NT2/D1 (cell line): ENCODE measurements around the gene LAMC1.

Experiments used
- DNase-seq: peaks from one replicate; pipeline ENCODE4 v3.0.0-alpha.2; 2011; ENCODE audit warnings: low read depth, low spot score
- H3K27me3 ChIP-seq: 2 replicates; pipeline ENCODE4 v1.6.0; 2011; ENCODE audit warnings: mild to moderate bottlenecking; ENCODE audit not compliant: insufficient read length, insufficient read depth
- H3K36me3 ChIP-seq: 2 replicates; pipeline ENCODE4 v1.6.1; 2011; ENCODE audit warnings: mild to moderate bottlenecking, low read length, mixed read lengths; ENCODE audit not compliant: insufficient read depth, insufficient read length
- H3K4me1 ChIP-seq: 2 replicates; pipeline ENCODE4 v1.5.1; 2011; ENCODE audit not compliant: insufficient read depth, insufficient read length
- H3K4me3 ChIP-seq: 2 replicates; pipeline ENCODE4 v1.5.1; 2011; ENCODE audit warnings: low read depth; ENCODE audit not compliant: insufficient read length
- H3K9ac ChIP-seq: 2 replicates; pipeline ENCODE4 v1.6.0; 2011; ENCODE audit warnings: low read depth; ENCODE audit not compliant: insufficient read length
- H3K9me3 ChIP-seq: 2 replicates; pipeline ENCODE4 v1.5.1; 2011; ENCODE audit warnings: mild to moderate bottlenecking, low read length; ENCODE audit not compliant: insufficient read depth
- SUZ12 ChIP-seq: IDR thresholded peaks from 2 replicates; pipeline ENCODE4 v1.6.1; 2011; ENCODE audit not compliant: insufficient read length, insufficient read depth; ENCODE audit errors: extremely low read depth
- YY1 ChIP-seq: IDR thresholded peaks from 2 replicates; pipeline ENCODE4 v1.6.1; 2011; ENCODE audit not compliant: insufficient read length, insufficient read depth
- ZNF274 ChIP-seq: IDR thresholded peaks from 2 replicates; pipeline ENCODE4 v1.6.1; 2011; ENCODE audit warnings: mild to moderate bottlenecking, low read depth, low read length

LAMC1 gene

GRCh38 chr1:183027031-183027430 is 3.8 kb downstream of the LAMC1 start:
- TF ChIP-seq YY1 (no peak), ZNF274 (no peak), SUZ12 (no peak)
- no peaks in the 10 kb centered on the region for H3K9me3 ChIP-seq
- no peaks in the 10 kb centered on the region for H3K27me3 ChIP-seq
- H3K36me3 ChIP-seq = peaks cover 35% of the 10 kb centered on the region
- no peak overlapping the region for H3K9ac ChIP-seq
- peaks cover 11% of the 10 kb centered on the region for H3K4me1 ChIP-seq
- H3K4me3 ChIP-seq = no peak overlapping the region
- DNase-seq = no peak

- H3K36me3 ChIP-seq = peaks cover 35% of the 10 kb centered on the region
- H3K9ac ChIP-seq = no peak overlapping the region
- H3K9me3 ChIP-seq = no peaks in the 10 kb centered on the region
- peaks cover 11% of the 10 kb centered on the region for H3K4me1 ChIP-seq
- no peak for TF ChIP-seq SUZ12
- no peak for TF ChIP-seq YY1
- TF ChIP-seq ZNF274 = no peak
- DNase-seq = peak; percentile 28
- H3K4me3 ChIP-seq = no peak overlapping the region
- no peaks in the 10 kb centered on the region for H3K27me3 ChIP-seq
Observed at GRCh38 chr1:183027791-183028190, 4.6 kb downstream of the LAMC1 start.

GRCh38 chr1:183029591-183030000 is 6.4 kb downstream of the LAMC1 start:
- no peak overlapping the region for H3K9ac ChIP-seq
- H3K9me3 ChIP-seq = no peaks in the 10 kb centered on the region
- peaks cover 47% of the 10 kb centered on the region for H3K36me3 ChIP-seq
- H3K4me1 ChIP-seq = peaks cover 11% of the 10 kb centered on the region
- no peaks in the 10 kb centered on the region for H3K27me3 ChIP-seq
- TF ChIP-seq SUZ12 (no peak), YY1 (no peak), ZNF274 (no peak)
- no peak for DNase-seq
- H3K4me3 ChIP-seq = no peak overlapping the region

GRCh38 chr1:183030053-183030452 is 6.8 kb downstream of the LAMC1 start:
- no peak for TF ChIP-seq SUZ12
- no peak for TF ChIP-seq ZNF274
- no peak for TF ChIP-seq YY1
- no peak for DNase-seq
- Histone ChIP-seq H3K4me3 (no peak overlapping the region), H3K9me3 (no peaks in the 10 kb centered on the region), H3K4me1 (peaks cover 11% of the 10 kb centered on the region), H3K27me3 (no peaks in the 10 kb centered on the region), H3K36me3 (peaks cover 49% of the 10 kb centered on the region), H3K9ac (no peak overlapping the region)

GRCh38 chr1:183032122-183032921 is 9.1 kb downstream of the LAMC1 start:
- DNase-seq = no peak
- Histone ChIP-seq H3K4me3 (no peak overlapping the region), H3K9ac (no peak overlapping the region), H3K27me3 (no peaks in the 10 kb centered on the region), H3K36me3 (peaks cover 47% of the 10 kb centered on the region), H3K4me1 (peaks cover 11% of the 10 kb centered on the region), H3K9me3 (no peaks in the 10 kb centered on the region)
- TF ChIP-seq YY1 = no peak
- TF ChIP-seq ZNF274 = no peak
- no peak for TF ChIP-seq SUZ12

GRCh38 chr1:183033205-183033604 is 10.0 kb downstream of the LAMC1 start:
- H3K9ac ChIP-seq = no peak overlapping the region
- no peak for DNase-seq
- H3K4me1 ChIP-seq = peaks cover 11% of the 10 kb centered on the region
- H3K36me3 ChIP-seq = peaks cover 45% of the 10 kb centered on the region
- TF ChIP-seq ZNF274 (no peak), SUZ12 (no peak)
- H3K27me3 ChIP-seq = no peaks in the 10 kb centered on the region
- no peak overlapping the region for H3K4me3 ChIP-seq
- H3K9me3 ChIP-seq = no peaks in the 10 kb centered on the region

- Histone ChIP-seq H3K9me3 (no peaks in the 10 kb centered on the region), H3K36me3 (peaks cover 35% of the 10 kb centered on the region), H3K9ac (no peak overlapping the region), H3K4me1 (peaks cover 1% of the 10 kb centered on the region), H3K4me3 (no peak overlapping the region), H3K27me3 (no peaks in the 10 kb centered on the region)
- TF ChIP-seq ZNF274 (no peak), SUZ12 (no peak), YY1 (no peak)
- DNase-seq = no peak
Observed at GRCh38 chr1:183034682-183035081, 11.5 kb downstream of the LAMC1 start.
